Measurements from ENCODE around the gene IRAK2.

IRAK2 gene

DNA sequence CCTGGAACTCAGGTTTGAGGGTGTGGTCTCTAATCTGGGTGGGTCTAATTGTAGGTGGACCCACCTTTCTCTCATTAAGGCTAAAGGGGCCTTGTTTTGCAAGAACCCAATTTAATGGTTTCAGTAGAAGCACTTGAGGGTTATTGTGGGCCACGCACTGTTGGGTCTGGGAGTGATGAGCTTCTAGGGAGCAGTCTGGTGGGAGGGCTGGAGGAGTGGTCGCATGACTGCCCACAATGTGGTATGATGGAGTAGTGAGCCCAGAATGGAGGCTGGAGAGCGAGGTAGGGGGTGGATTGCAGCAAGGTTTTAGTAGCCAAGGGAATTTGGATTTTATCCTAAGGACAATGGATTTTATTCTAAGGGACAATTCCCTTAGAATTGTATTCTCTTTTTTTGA, 86.3 kb downstream of the IRAK2 start:
- TF ChIP-seq CTCF (conservative IDR thresholded peaks at IDR 0.05; ENCODE audit: low read depth), result no peak
- POLR2A ChIA-PET (ENCODE audit: low non-redundant PET), result no interaction called here
- CTCF ChIA-PET, result interaction anchor here (0.7 kb wide), 1 partner anchor 15 kb away, joined by 3 read pairs; no protein-coding TSS in a partner anchor
- no peak overlapping the region for H3K27ac ChIP-seq
- no peak for DNase-seq (ENCODE audit: low spot score)

- TF ChIP-seq CTCF (conservative IDR thresholded peaks at IDR 0.05; ENCODE audit: low read depth), result no peak
- DNase-seq (ENCODE audit: low spot score), result no peak
- no peak overlapping the region for H3K27ac ChIP-seq
- ChIA-PET CTCF (no interaction called here), POLR2A (ENCODE audit: low non-redundant PET) (no interaction called here)
These were observed 89.0 kb downstream of the IRAK2 start for GRCh38 chr3:10253731-10254130.

DNA sequence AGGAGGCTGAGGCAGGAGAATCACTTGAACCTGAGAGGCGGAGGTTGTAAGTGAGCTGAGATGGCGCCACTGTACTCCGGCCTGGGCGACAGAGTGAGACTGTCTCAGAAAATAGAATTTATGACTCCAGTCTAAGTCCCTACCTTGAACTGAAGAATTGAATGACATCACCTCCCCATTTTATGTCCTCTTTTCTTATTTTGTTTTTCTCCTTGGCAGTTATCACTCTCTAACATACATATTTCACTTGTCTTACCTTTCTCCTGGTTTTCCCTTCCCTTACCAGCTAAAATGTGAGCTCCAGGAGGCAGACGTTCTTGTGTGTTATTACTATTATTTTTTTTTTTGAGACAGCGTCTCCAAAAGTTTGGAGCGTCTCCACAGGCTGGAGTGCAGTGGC, 91.1 kb downstream of the IRAK2 start:
- POLR2A ChIA-PET (ENCODE audit: low non-redundant PET), result no interaction called here
- H3K27ac ChIP-seq, result no peak overlapping the region
- no peak for DNase-seq (ENCODE audit: low spot score)
- TF ChIP-seq CTCF (conservative IDR thresholded peaks at IDR 0.05; ENCODE audit: low read depth), result no peak
- CTCF ChIA-PET, result no interaction called here

DNA sequence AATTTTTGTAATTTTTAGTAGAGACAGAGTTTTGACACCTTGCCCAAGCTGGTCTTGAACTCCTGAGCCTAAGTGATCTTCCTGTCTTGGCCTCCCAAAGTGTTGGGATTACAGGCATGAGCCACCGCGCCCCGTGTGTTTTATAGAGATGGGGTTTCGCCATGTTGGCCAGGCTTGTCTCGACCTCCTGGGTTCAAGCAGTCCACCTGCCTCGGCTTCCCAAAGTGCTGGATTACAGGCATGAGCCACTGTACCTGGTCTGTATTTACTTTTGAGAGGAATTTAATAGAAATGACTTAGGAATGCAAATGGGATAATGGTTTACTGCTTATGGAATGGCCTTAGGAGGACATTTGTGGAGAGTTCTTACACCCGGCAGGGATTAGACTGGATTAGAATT, 94.3 kb downstream of the IRAK2 start:
- no peak for TF ChIP-seq CTCF (conservative IDR thresholded peaks at IDR 0.05; ENCODE audit: low read depth)
- POLR2A ChIA-PET (ENCODE audit: low non-redundant PET), result no interaction called here

DNA sequence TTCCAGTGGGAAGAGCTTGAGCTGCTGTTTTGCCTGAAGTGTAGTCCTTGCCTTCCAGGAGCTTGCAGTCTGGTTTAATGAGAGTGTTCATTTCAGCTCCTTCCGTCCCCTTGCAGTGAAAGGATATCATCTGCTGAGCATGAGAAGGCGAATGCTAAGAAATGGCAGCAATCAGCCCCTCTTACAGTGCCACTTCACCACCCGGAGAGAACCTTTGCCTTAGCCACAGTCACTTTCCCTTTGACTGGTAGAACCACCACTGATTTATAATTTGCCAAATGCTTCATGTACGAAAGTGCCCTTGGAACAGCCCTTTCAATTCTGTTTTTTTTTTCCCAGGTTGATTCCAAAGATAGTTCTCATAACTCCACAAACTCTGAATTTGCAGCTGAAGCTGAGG, 95.1 kb downstream of the IRAK2 start:
- TF ChIP-seq CTCF (conservative IDR thresholded peaks at IDR 0.05; ENCODE audit: low read depth), result no peak
- POLR2A ChIA-PET (ENCODE audit: low non-redundant PET), result no interaction called here
- CTCF ChIA-PET, result no interaction called here
- H3K27ac ChIP-seq, result no peak overlapping the region
- no peak for DNase-seq (ENCODE audit: low spot score)

More for the DNA sequence above, 94.3 kb downstream of the IRAK2 start:
- H3K27ac ChIP-seq, result no peak overlapping the region
- DNase-seq (ENCODE audit: low spot score), result no peak
- CTCF ChIA-PET, result no interaction called here

DNA sequence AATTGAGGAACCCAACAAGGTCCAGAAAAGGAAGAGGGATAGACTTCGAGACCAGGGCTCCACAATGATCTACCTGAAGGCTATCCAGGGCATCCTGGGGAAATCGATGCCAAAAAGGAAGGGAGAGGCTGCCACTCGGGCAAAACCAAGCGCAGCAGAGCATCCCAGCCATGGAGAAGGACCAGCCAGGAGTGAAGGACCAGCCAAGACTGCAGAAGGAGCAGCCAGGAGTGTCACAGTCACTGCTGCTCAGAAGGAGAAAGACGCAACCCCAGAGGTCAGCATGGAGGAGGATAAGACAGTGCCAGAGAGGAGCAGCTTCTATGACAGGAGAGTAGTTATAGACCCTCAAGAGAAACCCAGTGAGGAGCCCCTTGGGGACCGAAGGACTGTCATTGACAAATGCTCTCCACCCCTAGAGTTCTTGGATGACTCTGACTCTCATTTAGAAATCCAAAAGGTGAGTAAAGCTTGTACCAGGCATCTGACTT, 95.5 kb downstream of the IRAK2 start:
- no peak overlapping the region for H3K27ac ChIP-seq
- DNase-seq (ENCODE audit: low spot score), result no peak
- ChIA-PET CTCF (no interaction called here), POLR2A (ENCODE audit: low non-redundant PET) (no interaction called here)
- no peak for TF ChIP-seq CTCF (conservative IDR thresholded peaks at IDR 0.05; ENCODE audit: low read depth)

DNA sequence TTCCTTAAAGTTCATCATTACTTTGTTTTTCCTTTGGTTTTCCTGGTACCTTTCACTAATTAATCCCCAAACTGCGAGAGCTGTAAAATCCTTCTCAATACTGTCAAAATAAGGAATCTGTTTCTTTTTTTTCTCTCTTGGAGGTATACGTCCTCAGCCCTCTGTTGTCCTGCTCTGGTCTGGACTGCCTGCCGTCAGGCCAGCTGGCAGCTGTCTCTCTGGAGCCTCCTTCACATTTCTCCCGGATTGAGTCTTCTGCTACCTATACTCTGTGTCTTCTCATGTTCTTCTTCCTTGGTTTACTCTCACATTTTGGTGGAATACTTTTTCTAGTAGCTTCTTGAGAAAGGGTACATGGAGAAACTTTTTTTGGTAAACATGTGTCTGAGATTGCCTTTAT, 97.3 kb downstream of the IRAK2 start:
- ChIA-PET POLR2A (ENCODE audit: low non-redundant PET) (no interaction called here), CTCF (interaction anchor here (0.6 kb wide), 1 partner anchor 151 kb away, joined by 3 read pairs; no protein-coding TSS in a partner anchor)
- no peak for TF ChIP-seq CTCF (conservative IDR thresholded peaks at IDR 0.05; ENCODE audit: low read depth)
- no peak overlapping the region for H3K27ac ChIP-seq
- DNase-seq (ENCODE audit: low spot score), result no peak

All from RWPE1 (cell line).